BJ (cell line): ENCODE data around the gene AMPD1. TPM values are rescaled to one million over a fixed set of nuclear protein-coding genes. Genes with fewer than 3 reads are reported as not detected.

Experiments
- CTCF ChIA-PET: fragments of 350-600 bp; formaldehyde crosslinking; extraction: SDS; loops from one replicate; lab custom pipeline; 2021; ENCODE audit warnings: antibody characterized with exemption, inconsistent platforms; lab: Yijun Ruan, JAX
- POLR2A ChIA-PET: fragments of 300-600 bp; sonication (Branson Sonifier 250); formaldehyde crosslinking; extraction: SDS; loops from one replicate; lab custom pipeline; 2021; ENCODE audit warnings: antibody characterized with exemption; lab: Charles Lee
- DNase-seq: peaks from one replicate; pipeline ENCODE4 v3.0.0-alpha.2; 2011; ENCODE audit warnings: low read depth
- H3K27me3 ChIP-seq: 2 replicates; pipeline ENCODE4 v1.6.0; 2011; ENCODE audit warnings: low read length; ENCODE audit not compliant: control insufficient read depth, insufficient read depth
- H3K36me3 ChIP-seq: 2 replicates; pipeline ENCODE4 v1.5.1; 2011; ENCODE audit warnings: low read length; ENCODE audit not compliant: control insufficient read depth, insufficient read depth
- H3K4me3 ChIP-seq: 2 replicates; pipeline ENCODE4 v1.5.1; 2011; ENCODE audit warnings: low read depth, mild to moderate bottlenecking, control low read depth, low read length
- polyA plus RNA-seq: library from polyadenylated mRNA; depleted of rRNA; stranded (reverse); fragments of >200 nt; gene quantifications from 2 replicates; pipeline ENCODE4 v1.2.3, GENCODE V29; 2011
- TF ChIP-seq, protein P1 (sequence below): IDR thresholded peaks from 2 replicates; pipeline ENCODE4 v1.5.1; 2011; ENCODE audit warnings: low read depth, mild to moderate bottlenecking, control low read depth, inconsistent platforms, low read length, moderate library complexity; ENCODE audit not compliant: insufficient read depth

AMPD1 gene
- polyA plus RNA-seq, 1 experiment: not detected

GRCh38 chr1:114676115-114676514, 19.2 kb downstream of the AMPD1 start:
- Histone ChIP-seq H3K36me3 (no peaks in the 10 kb centered on the region), H3K4me3 (no peak overlapping the region), H3K27me3 (peaks cover 5% of the 10 kb centered on the region)
- ChIA-PET CTCF (no interaction called here), POLR2A (no interaction called here)
- no peak for DNase-seq
- TF ChIP-seq, protein P1, sequence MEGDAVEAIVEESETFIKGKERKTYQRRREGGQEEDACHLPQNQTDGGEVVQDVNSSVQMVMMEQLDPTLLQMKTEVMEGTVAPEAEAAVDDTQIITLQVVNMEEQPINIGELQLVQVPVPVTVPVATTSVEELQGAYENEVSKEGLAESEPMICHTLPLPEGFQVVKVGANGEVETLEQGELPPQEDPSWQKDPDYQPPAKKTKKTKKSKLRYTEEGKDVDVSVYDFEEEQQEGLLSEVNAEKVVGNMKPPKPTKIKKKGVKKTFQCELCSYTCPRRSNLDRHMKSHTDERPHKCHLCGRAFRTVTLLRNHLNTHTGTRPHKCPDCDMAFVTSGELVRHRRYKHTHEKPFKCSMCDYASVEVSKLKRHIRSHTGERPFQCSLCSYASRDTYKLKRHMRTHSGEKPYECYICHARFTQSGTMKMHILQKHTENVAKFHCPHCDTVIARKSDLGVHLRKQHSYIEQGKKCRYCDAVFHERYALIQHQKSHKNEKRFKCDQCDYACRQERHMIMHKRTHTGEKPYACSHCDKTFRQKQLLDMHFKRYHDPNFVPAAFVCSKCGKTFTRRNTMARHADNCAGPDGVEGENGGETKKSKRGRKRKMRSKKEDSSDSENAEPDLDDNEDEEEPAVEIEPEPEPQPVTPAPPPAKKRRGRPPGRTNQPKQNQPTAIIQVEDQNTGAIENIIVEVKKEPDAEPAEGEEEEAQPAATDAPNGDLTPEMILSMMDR: no peak

- no peak for DNase-seq
- CTCF ChIA-PET: interaction anchor here (0.5 to 1.6 kb wide), 4 partner anchors 8 to 325 kb away, joined by 3 to 5 read pairs (median 4); no protein-coding TSS in a partner anchor
- Histone ChIP-seq H3K27me3 (peaks cover 3% of the 10 kb centered on the region), H3K4me3 (no peak overlapping the region), H3K36me3 (no peaks in the 10 kb centered on the region)
- TF ChIP-seq, protein P1: no peak
- POLR2A ChIA-PET: no interaction called here
Measured at GRCh38 chr1:114671939-114672275, 23.4 kb downstream of the AMPD1 start.

DNA sequence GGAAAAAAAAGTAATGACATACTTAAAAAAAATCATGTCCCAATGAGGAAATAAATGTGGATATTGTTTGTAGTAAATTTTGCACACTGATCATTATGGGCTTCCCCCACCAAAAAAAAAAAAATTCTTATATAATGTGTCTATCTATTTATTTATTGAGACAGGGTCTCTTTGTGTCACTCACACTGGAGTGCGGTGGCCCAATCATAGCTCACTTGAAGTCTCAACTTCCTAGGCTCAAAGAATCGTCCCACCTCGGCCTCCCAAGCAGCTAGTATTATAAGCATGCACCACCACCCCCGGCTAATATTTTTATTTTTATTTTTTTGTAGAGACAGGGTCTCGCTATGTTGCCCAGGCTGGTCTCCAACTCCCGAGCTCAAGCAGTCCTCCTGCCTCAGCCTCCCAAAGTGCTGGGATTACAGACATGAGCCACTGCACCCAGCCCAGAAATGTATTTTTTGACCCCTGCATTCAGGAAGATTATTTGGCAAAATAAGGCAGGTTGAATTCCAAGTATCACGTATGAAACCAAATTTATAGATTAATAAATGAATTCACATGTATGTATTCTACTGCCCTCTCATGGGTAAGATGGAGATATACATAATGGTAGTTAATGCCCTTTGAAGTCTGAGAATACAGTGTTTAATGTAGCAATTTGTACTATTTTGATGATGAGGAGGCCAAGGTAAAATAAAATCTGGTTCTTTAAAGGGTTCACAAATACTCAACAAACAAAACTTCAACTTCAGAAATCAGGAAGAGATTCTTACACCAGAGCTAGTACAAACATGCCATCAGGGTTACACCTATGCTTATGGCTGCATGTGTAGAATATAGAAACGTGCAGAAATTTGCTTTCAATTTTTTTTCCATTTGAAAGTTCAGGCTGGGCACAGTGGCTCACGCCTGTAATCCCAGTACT, 24.1 kb downstream of the AMPD1 start:
- ChIA-PET CTCF (interaction anchor here (0.6 to 1.6 kb wide), 9 partner anchors 8 to 887 kb away, joined by 3 to 5 read pairs (median 3); partner anchors contain the start of gene AMPD1), POLR2A (no interaction called here)
- Histone ChIP-seq H3K36me3 (no peaks in the 10 kb centered on the region), H3K27me3 (peaks cover 3% of the 10 kb centered on the region; the same call in 1 of the 2 replicates), H3K4me3 (no peak overlapping the region)
- TF ChIP-seq, protein P1: peak; percentile 20; the same call in 1 of the 2 replicates
- no peak for DNase-seq

- TF ChIP-seq, protein P1: peak; percentile 17; the same call in 1 of the 2 replicates
- Histone ChIP-seq H3K4me3 (peak overlapping the region; percentile 58), H3K36me3 (no peaks in the 10 kb centered on the region), H3K27me3 (peaks cover 2% of the 10 kb centered on the region; the same call in 1 of the 2 replicates)
- DNase-seq: peak; percentile 43
- CTCF ChIA-PET: interaction anchor here (0.6 to 1.7 kb wide), 8 partner anchors 10 to 886 kb away, joined by 3 to 4 read pairs (median 3); partner anchors contain the start of gene AMPD1
- POLR2A ChIA-PET: no interaction called here
Measured at GRCh38 chr1:114670083-114671010, 25.0 kb downstream of the AMPD1 start.
